HepG2 (cell line): ENCODE measurements around the gene MPC1. TPM values are rescaled to one million over a fixed set of nuclear protein-coding genes. Genes with fewer than 3 reads are reported as not detected.

Experiments
- ASH2L ChIP-seq: fragments of 300-600, 200-600 bp; sonication (generic); IDR thresholded peaks from 2 replicates; pipeline ENCODE4 v1.7.0; 2017; ENCODE audit warnings: low read depth, mild to moderate bottlenecking, moderate library complexity, mixed read lengths, low read length; ENCODE audit not compliant: insufficient read length
- BATF2 ChIP-seq: sonication (generic); formaldehyde crosslinking; IDR thresholded peaks from 2 replicates; pipeline ENCODE4 v1.8.0; 2022; ENCODE audit warnings: mild to moderate bottlenecking, missing genetic modification reagents, moderate library complexity
- CBX2 ChIP-seq, 2 experiments: fragments of 200-600 bp in 1 of 2; sonication (generic); formaldehyde crosslinking in 1 of 2; IDR thresholded peaks; 2 replicates each; pipeline versions ENCODE4 v1.7.0 to v1.8.1; 2018 to 2022; ENCODE audit warnings: low read depth in 2 of 2, low read length in 1 of 2, mild to moderate bottlenecking in 1 of 2, missing genetic modification reagents in 1 of 2
- MEF2D ChIP-seq: sonication (generic); formaldehyde crosslinking; IDR thresholded peaks from 2 replicates; pipeline ENCODE4 v1.5.1; 2020; ENCODE audit warnings: mild to moderate bottlenecking, missing genetic modification reagents
- MTA1 ChIP-seq: sonication (generic); formaldehyde crosslinking; IDR thresholded peaks from 2 replicates; pipeline ENCODE4 v1.4.0; 2020; ENCODE audit warnings: missing genetic modification reagents, mild to moderate bottlenecking, borderline replicate concordance
- NCOA5 ChIP-seq: sonication (generic); formaldehyde crosslinking; IDR thresholded peaks from 2 replicates; pipeline ENCODE4 v1.4.0; 2020; ENCODE audit warnings: missing genetic modification reagents
- POLR2A ChIP-seq, 2 experiments: IDR thresholded peaks; 2 replicates each; pipeline ENCODE4 v1.6.1; 2011; ENCODE audit warnings: low read depth in 2 of 2, low read length in 2 of 2, mild to moderate bottlenecking in 1 of 2, moderate library complexity in 1 of 2; ENCODE audit not compliant: insufficient read depth in 1 of 2
- POLR2G ChIP-seq: fragments of 200-400 bp; formaldehyde crosslinking; IDR thresholded peaks from 2 replicates; pipeline ENCODE4 v1.6.1; 2018; ENCODE audit warnings: mild to moderate bottlenecking, low read depth, low read length, moderate library complexity
- SALL2 ChIP-seq: sonication (generic); formaldehyde crosslinking; IDR thresholded peaks from 2 replicates; pipeline ENCODE4 v1.8.1; 2023; ENCODE audit warnings: mild to moderate bottlenecking, missing genetic modification reagents, inconsistent platforms
- ZNF335 ChIP-seq: sonication (generic); formaldehyde crosslinking; IDR thresholded peaks from 2 replicates; pipeline ENCODE4 v1.4.0; 2020; ENCODE audit warnings: missing genetic modification reagents
- ZNF598 ChIP-seq: sonication (generic); formaldehyde crosslinking; IDR thresholded peaks from 2 replicates; pipeline ENCODE4 v1.5.1; 2020; ENCODE audit warnings: mild to moderate bottlenecking, missing genetic modification reagents, borderline replicate concordance
- ZNF607 ChIP-seq: sonication (generic); formaldehyde crosslinking; IDR thresholded peaks from 2 replicates; pipeline ENCODE4 v1.5.1; 2020; ENCODE audit warnings: missing genetic modification reagents, mild to moderate bottlenecking, borderline replicate concordance
- ZSCAN5A ChIP-seq: sonication (generic); formaldehyde crosslinking; IDR thresholded peaks from 2 replicates; pipeline ENCODE4 v1.8.0; 2022; ENCODE audit warnings: mild to moderate bottlenecking, missing genetic modification reagents, borderline replicate concordance
- polyA plus RNA-seq, 8 experiments: library from polyadenylated mRNA; depleted of rRNA in 3 of 8; stranded (reverse) in 7 of 8; unstranded in 1 of 8; fragments of >200 nt; fragmentation: Illumina TruSeq in 4 of 8; extraction: Trizol in 4 of 8; gene quantifications; 2 replicates each; pipeline versions ENCODE4 v1.2.1 to v1.2.3, GENCODE V29; 2011 to 2016; ENCODE audit warnings: low read depth in 4 of 8, missing spikeins in 1 of 8, mixed read lengths in 1 of 8; ENCODE audit not compliant: insufficient read depth in 1 of 8
- total RNA-seq, 5 experiments: library from RNA; depleted of rRNA; stranded (reverse); fragments of >200 nt; fragmentation: Illumina TruSeq; extraction: Trizol; gene quantifications; 2 replicates each; pipeline ENCODE4 v1.2.3, GENCODE V29; 2016; ENCODE audit warnings: low read depth in 1 of 5
- TF ChIP-seq, protein P1 (sequence below): IDR thresholded peaks from 2 replicates; pipeline ENCODE4 v1.6.1; 2016; ENCODE audit warnings: missing genetic modification reagents, missing compliant biosample characterization
- TF ChIP-seq, protein P2 (sequence below): sonication (generic); formaldehyde crosslinking; IDR thresholded peaks from 2 replicates; pipeline ENCODE4 v1.4.0; 2020; ENCODE audit warnings: missing genetic modification reagents, mild to moderate bottlenecking, borderline replicate concordance
- TF ChIP-seq, protein P3 (sequence below), 2 experiments: sonication (generic) in 1 of 2; formaldehyde crosslinking in 1 of 2; IDR thresholded peaks; 2 replicates each; pipeline versions ENCODE4 v1.4.0 to v1.6.1; 2018 to 2020; ENCODE audit warnings: missing genetic modification reagents in 2 of 2, borderline replicate concordance in 1 of 2, low read depth in 1 of 2, mild to moderate bottlenecking in 1 of 2, missing biosample characterization in 1 of 2
- TF ChIP-seq, protein P4 (sequence below): sonication (generic); formaldehyde crosslinking; IDR thresholded peaks from 2 replicates; pipeline ENCODE4 v1.8.1; 2022; ENCODE audit warnings: mild to moderate bottlenecking, missing genetic modification reagents

Gene MPC1
- total and polyA plus RNA-seq, 2 of the 13 experiments (the other 11 are each of a cell fraction or from before 2014, with no cell fraction given), result 189 to 214 TPM

- TF ChIP-seq, protein P1, sequence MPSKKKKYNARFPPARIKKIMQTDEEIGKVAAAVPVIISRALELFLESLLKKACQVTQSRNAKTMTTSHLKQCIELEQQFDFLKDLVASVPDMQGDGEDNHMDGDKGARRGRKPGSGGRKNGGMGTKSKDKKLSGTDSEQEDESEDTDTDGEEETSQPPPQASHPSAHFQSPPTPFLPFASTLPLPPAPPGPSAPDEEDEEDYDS (CRISPR knock-in tag), result peak; percentile 62
- TF ChIP-seq MEF2D (CRISPR knock-in tag) (no peak; the same call in 1 of the 2 replicates), ZNF335 (CRISPR knock-in tag) (no peak), MTA1 (CRISPR knock-in tag) (no peak; the same call in 1 of the 2 replicates), ASH2L (peak; percentile 73), BATF2 (CRISPR knock-in tag) (no peak), CBX2 (IDR thresholded peaks at IDR 0.05; ENCODE audit: low read depth, low read length) (no peak), CBX2 (CRISPR knock-in tag; IDR thresholded peaks at IDR 0.05; ENCODE audit: low read depth) (no peak), ZNF598 (CRISPR knock-in tag) (peak; percentile 52; the same call in 1 of the 2 replicates), SALL2 (CRISPR knock-in tag) (no peak), ZSCAN5A (CRISPR knock-in tag) (no peak), ZNF607 (CRISPR knock-in tag) (no peak), POLR2A (IDR thresholded peaks at IDR 0.05; ENCODE audit: insufficient read depth in 1 of 2, low read depth in 2 of 2, low read length in 2 of 2) (peak in 1 of 2 experiments; percentile 50; a peak in 2 of 4 replicates), NCOA5 (no peak), POLR2G (0 out of 2 replicates have a peak, but pooled peaks have one; percentile 35)
- TF ChIP-seq, protein P2, sequence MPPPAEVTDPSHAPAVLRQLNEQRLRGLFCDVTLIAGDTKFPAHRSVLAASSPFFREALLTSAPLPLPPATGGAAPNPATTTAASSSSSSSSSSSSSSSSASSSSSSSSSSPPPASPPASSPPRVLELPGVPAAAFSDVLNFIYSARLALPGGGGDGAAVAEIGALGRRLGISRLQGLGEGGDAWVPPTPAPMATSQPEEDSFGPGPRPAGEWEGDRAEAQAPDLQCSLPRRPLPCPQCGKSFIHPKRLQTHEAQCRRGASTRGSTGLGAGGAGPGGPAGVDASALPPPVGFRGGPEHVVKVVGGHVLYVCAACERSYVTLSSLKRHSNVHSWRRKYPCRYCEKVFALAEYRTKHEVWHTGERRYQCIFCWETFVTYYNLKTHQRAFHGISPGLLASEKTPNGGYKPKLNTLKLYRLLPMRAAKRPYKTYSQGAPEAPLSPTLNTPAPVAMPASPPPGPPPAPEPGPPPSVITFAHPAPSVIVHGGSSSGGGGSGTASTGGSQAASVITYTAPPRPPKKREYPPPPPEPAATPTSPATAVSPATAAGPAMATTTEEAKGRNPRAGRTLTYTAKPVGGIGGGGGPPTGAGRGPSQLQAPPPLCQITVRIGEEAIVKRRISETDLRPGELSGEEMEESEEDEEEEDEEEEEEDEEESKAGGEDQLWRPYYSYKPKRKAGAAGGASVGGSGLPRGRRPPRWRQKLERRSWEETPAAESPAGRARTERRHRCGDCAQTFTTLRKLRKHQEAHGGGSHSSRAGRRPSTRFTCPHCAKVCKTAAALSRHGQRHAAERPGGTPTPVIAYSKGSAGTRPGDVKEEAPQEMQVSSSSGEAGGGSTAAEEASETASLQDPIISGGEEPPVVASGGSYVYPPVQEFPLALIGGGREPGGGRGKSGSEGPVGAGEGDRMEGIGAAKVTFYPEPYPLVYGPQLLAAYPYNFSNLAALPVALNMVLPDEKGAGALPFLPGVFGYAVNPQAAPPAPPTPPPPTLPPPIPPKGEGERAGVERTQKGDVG (CRISPR knock-in tag), result peak; percentile 68; the same call in 1 of the 2 replicates
- TF ChIP-seq, protein P3, sequence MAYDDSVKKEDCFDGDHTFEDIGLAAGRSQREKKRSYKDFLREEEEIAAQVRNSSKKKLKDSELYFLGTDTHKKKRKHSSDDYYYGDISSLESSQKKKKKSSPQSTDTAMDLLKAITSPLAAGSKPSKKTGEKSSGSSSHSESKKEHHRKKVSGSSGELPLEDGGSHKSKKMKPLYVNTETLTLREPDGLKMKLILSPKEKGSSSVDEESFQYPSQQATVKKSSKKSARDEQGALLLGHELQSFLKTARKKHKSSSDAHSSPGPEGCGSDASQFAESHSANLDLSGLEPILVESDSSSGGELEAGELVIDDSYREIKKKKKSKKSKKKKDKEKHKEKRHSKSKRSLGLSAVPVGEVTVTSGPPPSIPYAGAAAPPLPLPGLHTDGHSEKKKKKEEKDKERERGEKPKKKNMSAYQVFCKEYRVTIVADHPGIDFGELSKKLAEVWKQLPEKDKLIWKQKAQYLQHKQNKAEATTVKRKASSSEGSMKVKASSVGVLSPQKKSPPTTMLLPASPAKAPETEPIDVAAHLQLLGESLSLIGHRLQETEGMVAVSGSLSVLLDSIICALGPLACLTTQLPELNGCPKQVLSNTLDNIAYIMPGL (CRISPR knock-in tag; IDR thresholded peaks at IDR 0.05; ENCODE audit: borderline replicate concordance in 1 of 2, low read depth in 1 of 2), result peak; percentile 81 to 91; a peak in 3 of 4 replicates
- TF ChIP-seq, protein P4, sequence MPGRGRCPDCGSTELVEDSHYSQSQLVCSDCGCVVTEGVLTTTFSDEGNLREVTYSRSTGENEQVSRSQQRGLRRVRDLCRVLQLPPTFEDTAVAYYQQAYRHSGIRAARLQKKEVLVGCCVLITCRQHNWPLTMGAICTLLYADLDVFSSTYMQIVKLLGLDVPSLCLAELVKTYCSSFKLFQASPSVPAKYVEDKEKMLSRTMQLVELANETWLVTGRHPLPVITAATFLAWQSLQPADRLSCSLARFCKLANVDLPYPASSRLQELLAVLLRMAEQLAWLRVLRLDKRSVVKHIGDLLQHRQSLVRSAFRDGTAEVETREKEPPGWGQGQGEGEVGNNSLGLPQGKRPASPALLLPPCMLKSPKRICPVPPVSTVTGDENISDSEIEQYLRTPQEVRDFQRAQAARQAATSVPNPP, result no peak
Observed at GRCh38 chr6:166330612-166331011, 52.1 kb downstream of the MPC1 start (continued).
